Muscle layer of colon (tissue), 2 donors: Measurements from ENCODE around the gene OVCA2.
"Not testable (repeated sequence)": the region's sequence is repeated elsewhere in the genome, so short reads cannot be mapped to it uniquely, and the experiment has no call there.

Experiments
- H3K27ac ChIP-seq: one replicate; pipeline ENCODE4 v1.7.0; 2013; ENCODE audit warnings: low read depth, mild to moderate bottlenecking, low read length, moderate library complexity
- H3K27me3 ChIP-seq, 2 donors: one replicate each; pipeline ENCODE4 v1.7.0; 2013; ENCODE audit warnings: low read length in 2 of 2, mild to moderate bottlenecking in 2 of 2; ENCODE audit not compliant: insufficient read depth in 2 of 2, control insufficient read depth in 1 of 2
- H3K36me3 ChIP-seq: one replicate; pipeline ENCODE4 v1.7.0; 2013; ENCODE audit warnings: mild to moderate bottlenecking, low read length; ENCODE audit not compliant: insufficient read depth
- H3K4me1 ChIP-seq: one replicate; pipeline ENCODE4 v1.7.0; 2013; ENCODE audit warnings: mild to moderate bottlenecking, low read length; ENCODE audit not compliant: insufficient read depth
- H3K4me3 ChIP-seq, 2 donors: one replicate each; pipeline ENCODE4 v1.7.0; 2013; ENCODE audit warnings: low read length in 2 of 2, low read depth in 1 of 2, mild to moderate bottlenecking in 1 of 2, moderate library complexity in 1 of 2
- H3K9ac ChIP-seq: one replicate; pipeline ENCODE4 v1.7.0; 2013; ENCODE audit warnings: low read length
- H3K9me3 ChIP-seq: one replicate; pipeline ENCODE4 v1.7.0; 2013; ENCODE audit warnings: mild to moderate bottlenecking, low read length
- donor health status: abdominal sarcoma.
- donor health status: Adenocarcinoma of cecum.

The OVCA2 gene

GRCh38 chr17:2003525-2003924 lies 38.3 kb upstream of the OVCA2 start:
- no peak overlapping the region for H3K4me3 ChIP-seq
- H3K9ac ChIP-seq: no peak overlapping the region
- H3K27me3 ChIP-seq: no peaks in the 10 kb centered on the region
- H3K9me3 ChIP-seq: no peaks in the 10 kb centered on the region
- H3K36me3 ChIP-seq: no peaks in the 10 kb centered on the region
- peaks cover 10% of the 10 kb centered on the region for H3K4me1 ChIP-seq
- no peak overlapping the region for H3K27ac ChIP-seq

- H3K9ac ChIP-seq: no peak overlapping the region
- H3K4me1 ChIP-seq: peaks cover 7% of the 10 kb centered on the region
- H3K4me3 ChIP-seq: no peak overlapping the region
- no peaks in the 10 kb centered on the region for H3K36me3 ChIP-seq
- no peaks in the 10 kb centered on the region for H3K27me3 ChIP-seq
- H3K9me3 ChIP-seq: no peaks in the 10 kb centered on the region
- H3K27ac ChIP-seq: no peak overlapping the region
These were observed 37.3 kb upstream of the OVCA2 start for GRCh38 chr17:2004435-2004952.

GRCh38 chr17:2008332-2009126 lies 33.3 kb upstream of the OVCA2 start:
- Histone ChIP-seq H3K27me3 (no peaks in the 10 kb centered on the region), H3K4me1 (no peaks in the 10 kb centered on the region), H3K9ac (no peak overlapping the region), H3K27ac (no peak overlapping the region), H3K36me3 (no peaks in the 10 kb centered on the region), H3K4me3 (no peak overlapping the region), H3K9me3 (no peaks in the 10 kb centered on the region)

GRCh38 chr17:2009737-2010136 lies 32.1 kb upstream of the OVCA2 start:
- H3K36me3 ChIP-seq: no peaks in the 10 kb centered on the region

GRCh38 chr17:2011411-2012371 lies 30.1 kb upstream of the OVCA2 start:
- H3K9ac ChIP-seq: no peak overlapping the region

More at GRCh38 chr17:2009737-2010136, 32.1 kb upstream of the OVCA2 start:
- no peaks in the 10 kb centered on the region for H3K4me1 ChIP-seq
- H3K9ac ChIP-seq: no peak overlapping the region
- H3K9me3 ChIP-seq: no peaks in the 10 kb centered on the region
- H3K27me3 ChIP-seq: no peaks in the 10 kb centered on the region
- H3K27ac ChIP-seq: no peak overlapping the region
- H3K4me3 ChIP-seq: no peak overlapping the region

GRCh38 chr17:2012499-2012898 lies 29.3 kb upstream of the OVCA2 start:
- Histone ChIP-seq H3K27ac (no peak overlapping the region), H3K36me3 (no peaks in the 10 kb centered on the region), H3K9ac (no peak overlapping the region), H3K27me3 (peaks cover 0 to 2% of the 10 kb centered on the region in 2 donors), H3K4me1 (no peaks in the 10 kb centered on the region), H3K9me3 (no peaks in the 10 kb centered on the region), H3K4me3 (no peak overlapping the region)

More at GRCh38 chr17:2011411-2012371, 30.1 kb upstream of the OVCA2 start:
- Histone ChIP-seq H3K27me3 (no peaks in the 10 kb centered on the region), H3K9me3 (no peaks in the 10 kb centered on the region), H3K4me3 (no peak overlapping the region), H3K36me3 (no peaks in the 10 kb centered on the region), H3K27ac (no peak overlapping the region), H3K4me1 (no peaks in the 10 kb centered on the region)

GRCh38 chr17:2013220-2013993 lies 28.4 kb upstream of the OVCA2 start:
- H3K27ac ChIP-seq, H3K9me3 ChIP-seq, H3K4me1 ChIP-seq, H3K9ac ChIP-seq, H3K4me3 ChIP-seq, H3K36me3 ChIP-seq: not testable (repeated sequence)
- peaks cover 0 to 11% of the 10 kb centered on the region in 2 donors for H3K27me3 ChIP-seq

- no peak overlapping the region for H3K4me3 ChIP-seq
- H3K4me1 ChIP-seq: no peaks in the 10 kb centered on the region
- no peak overlapping the region for H3K9ac ChIP-seq
- no peak overlapping the region for H3K27ac ChIP-seq
- H3K36me3 ChIP-seq: no peaks in the 10 kb centered on the region
- peaks cover 0 to 12% of the 10 kb centered on the region in 2 donors for H3K27me3 ChIP-seq
- no peaks in the 10 kb centered on the region for H3K9me3 ChIP-seq
These were observed 27.9 kb upstream of the OVCA2 start for GRCh38 chr17:2013994-2014317.

- H3K27me3 ChIP-seq: peaks cover 0 to 12% of the 10 kb centered on the region in 2 donors
- no peak overlapping the region for H3K27ac ChIP-seq
- no peaks in the 10 kb centered on the region for H3K4me1 ChIP-seq
- no peaks in the 10 kb centered on the region for H3K36me3 ChIP-seq
- no peaks in the 10 kb centered on the region for H3K9me3 ChIP-seq
- H3K9ac ChIP-seq: no peak overlapping the region
- H3K4me3 ChIP-seq: no peak overlapping the region
These were observed 26.5 kb upstream of the OVCA2 start for GRCh38 chr17:2015314-2015713.

GRCh38 chr17:2016494-2016893 lies 25.3 kb upstream of the OVCA2 start:
- H3K27ac ChIP-seq: no peak overlapping the region
- H3K4me3 ChIP-seq: no peak overlapping the region
- H3K27me3 ChIP-seq: peaks cover 0 to 12% of the 10 kb centered on the region in 2 donors

More at GRCh38 chr17:2016494-2016893, 25.3 kb upstream of the OVCA2 start:
- Histone ChIP-seq H3K36me3 (no peaks in the 10 kb centered on the region), H3K4me1 (no peaks in the 10 kb centered on the region), H3K9ac (no peak overlapping the region), H3K9me3 (no peaks in the 10 kb centered on the region)
